GM18517 (cell line): ENCODE results near the gene CYGB.

Experiments
- ATAC-seq: cut with Tn5 transposase; IDR thresholded peaks from one replicate; pipeline ENCODE4 v1.9.1; 2021; ENCODE audit warnings: mild to moderate bottlenecking, moderate library complexity; ENCODE audit not compliant: unreplicated experiment

CYGB gene

DNA sequence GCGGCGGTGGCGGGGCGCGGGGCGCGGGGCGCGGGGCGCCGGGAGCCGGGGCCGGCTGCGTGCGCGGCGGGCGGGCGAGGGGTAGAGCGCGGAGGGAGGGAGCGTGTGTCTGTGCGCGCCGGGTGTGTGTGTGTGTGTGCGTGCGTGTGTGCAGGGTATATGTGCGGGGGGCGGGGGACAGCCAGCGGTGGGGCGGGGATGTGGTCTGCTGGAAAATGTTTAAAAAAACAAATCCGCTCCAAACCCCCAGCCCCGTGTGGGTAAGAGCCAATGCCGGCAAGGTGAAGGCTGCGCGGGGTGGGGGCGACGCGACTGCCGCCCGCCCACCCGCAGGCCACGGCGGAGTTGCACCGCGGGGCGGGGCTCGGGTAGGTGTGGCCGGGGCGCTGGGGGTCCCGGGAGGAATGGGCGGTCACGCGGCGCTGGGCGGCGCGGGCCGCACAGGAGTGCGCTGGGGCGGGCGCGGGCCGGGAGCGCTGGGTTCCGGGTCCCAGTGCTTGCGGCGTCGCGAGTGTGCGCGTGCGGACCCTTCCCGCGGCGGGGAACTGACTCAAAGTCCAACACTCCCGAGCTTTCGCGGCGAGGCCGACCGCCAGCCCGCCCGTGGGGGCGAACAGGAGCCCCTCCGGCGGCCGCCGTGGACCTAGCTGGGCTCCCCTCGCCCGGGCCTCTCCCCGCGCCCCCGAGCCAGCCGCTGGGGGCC is at the start of gene CYGB:
Gene CYGB, minus strand, starts transcription at position 132 of the 703 bp plus-strand sequence. CDS start 167 bp downstream, outside the sequence.
- ATAC-seq: no peak

DNA sequence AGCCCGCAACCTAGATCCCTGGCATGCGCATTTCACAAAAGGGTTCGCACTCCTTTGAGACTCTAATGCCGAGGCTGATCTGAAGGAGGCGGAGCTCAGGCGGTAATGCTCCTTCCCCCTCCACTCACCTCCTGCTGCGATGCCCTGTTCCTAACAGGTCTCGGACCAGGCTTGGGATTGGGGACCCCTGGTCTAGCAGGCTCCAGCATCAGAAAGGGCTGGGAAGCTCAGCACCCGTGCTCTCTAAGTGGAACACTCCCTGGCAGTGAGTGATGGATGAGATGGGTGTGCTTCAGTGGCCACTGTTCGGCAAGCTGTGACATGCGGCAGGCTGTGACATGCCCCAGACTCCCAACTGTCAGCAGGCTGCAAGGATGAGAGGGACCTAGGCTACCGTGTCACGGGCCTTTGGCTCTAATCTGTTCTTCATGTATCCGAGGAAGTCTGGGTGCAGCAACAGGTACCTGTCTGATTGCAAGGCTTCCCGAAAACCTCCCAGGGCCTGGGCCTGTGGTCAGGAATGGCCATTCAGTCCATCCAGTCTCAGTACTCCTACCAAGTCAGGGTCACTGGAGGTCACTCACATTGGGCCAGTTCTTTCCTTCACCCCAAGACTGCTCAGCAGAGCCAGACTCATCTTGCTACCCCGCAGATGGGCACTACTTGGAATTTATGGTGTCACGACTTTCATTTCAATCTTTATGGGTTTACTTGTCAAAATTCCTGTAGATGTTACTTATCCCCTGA is 49.4 kb upstream of the CYGB start:
- no peak for ATAC-seq

DNA sequence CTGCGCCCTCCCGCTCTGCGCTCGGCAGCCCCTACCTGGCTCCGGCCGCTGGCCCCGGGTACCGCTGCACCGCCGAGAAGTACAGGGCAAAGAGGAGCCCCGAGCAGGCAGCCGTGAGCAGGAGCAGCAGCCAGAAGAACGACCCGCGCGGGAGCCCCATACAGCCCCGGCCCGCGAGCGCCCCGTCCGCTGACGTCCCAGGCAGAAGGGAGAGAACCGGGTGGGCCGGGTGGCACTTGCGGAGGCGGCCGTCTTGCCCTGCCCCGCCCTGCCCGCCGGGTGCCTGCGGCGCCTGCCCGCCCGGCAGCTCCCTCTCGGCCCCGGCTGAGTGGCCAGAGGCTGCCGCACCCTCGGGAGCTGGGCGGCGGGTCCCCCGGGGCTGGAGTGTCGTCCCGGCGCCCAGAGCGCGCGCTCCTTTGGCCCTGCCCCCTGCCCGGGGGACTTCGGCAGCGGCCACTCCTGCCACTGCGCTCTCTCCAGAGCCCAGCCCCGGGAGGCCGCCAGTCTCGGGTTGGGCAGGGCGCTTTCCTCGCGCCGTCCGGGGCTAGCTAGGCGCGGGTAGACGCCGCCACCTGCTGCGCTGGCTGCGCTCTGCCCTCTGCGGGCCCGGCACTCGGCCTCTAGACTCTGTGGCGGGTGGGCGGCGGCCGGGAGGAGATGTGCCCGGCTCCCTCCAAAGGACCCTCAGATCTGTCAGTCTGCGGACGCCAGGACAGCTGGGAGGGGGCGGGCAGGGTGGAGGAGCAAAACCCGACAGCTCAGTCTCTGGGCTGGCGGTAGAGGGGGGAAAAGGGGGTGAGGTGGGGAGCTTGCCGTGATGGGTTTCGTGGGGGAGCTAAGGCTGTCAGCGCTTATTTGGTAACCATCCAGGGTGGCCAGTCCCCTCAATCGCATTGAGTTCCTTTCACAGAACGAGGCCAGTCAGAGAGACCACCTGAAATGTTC is 48.4 kb upstream of the CYGB start, which contains the start of gene ST6GALNAC2:
Gene ST6GALNAC2, minus strand, starts transcription at position 212 of the 945 bp plus-strand sequence. Its CDS starts 52 bp downstream, at position 160.
- no peak for ATAC-seq

DNA sequence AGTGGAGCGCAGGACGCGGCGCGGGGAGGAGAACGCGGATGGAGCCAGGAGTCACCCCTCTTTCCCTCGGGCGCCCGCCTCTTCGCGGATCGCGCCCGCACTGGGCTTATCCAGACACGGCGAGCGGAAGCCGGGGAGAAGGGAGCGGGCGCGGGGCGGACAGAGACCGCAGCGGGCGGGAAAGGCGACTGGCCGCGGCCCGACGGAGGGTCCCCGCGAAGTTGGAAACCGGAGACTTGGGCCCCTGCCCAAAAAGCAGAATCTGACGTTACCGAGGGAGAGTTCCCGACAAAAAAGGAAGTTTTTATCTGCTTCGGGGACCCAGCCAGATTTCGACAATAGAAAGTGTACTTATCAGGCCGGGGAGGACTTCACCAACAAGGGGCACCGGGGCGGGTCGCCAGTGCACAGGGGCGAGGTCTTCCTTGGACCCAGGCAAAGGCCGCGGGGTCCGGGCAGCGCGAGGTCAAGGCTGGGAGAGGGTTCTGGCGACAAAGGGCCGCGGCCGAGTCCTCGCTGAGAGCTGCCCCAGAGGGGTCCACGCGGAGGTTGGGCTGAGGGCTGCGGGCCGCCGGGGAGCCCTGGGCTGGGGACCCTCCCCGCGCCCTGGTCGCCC is 47.6 kb upstream of the CYGB start:
- ATAC-seq: no peak

DNA sequence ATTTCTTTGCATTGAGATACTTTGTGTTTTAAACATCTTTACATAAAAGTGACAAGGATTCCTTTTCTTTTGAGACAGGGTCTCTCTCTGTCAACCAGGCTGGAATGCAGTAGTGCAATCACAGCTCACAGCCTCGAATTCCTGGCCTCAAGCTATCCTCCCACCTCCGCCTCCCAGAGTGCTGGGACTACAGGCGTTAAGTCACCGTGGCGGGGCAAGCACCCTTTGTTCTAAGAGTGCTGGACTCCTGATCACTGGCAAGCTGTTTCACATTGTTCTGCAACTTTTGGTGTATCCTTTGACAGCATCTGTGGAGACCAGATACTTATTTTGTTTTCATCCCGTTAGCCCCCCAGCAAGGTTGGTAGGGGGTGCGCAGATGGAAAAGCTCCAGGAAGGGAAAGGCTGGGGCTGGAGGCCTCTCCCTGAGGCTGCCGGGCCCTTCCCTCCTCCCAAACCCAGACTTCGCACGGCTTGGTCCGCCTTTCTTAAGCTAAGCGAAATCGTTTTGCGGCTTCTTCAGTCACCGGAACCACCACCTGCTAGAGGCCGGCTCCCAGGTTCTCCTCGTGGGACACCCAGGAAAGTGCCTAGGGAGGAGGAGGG is 47.0 kb upstream of the CYGB start:
- ATAC-seq: no peak

DNA sequence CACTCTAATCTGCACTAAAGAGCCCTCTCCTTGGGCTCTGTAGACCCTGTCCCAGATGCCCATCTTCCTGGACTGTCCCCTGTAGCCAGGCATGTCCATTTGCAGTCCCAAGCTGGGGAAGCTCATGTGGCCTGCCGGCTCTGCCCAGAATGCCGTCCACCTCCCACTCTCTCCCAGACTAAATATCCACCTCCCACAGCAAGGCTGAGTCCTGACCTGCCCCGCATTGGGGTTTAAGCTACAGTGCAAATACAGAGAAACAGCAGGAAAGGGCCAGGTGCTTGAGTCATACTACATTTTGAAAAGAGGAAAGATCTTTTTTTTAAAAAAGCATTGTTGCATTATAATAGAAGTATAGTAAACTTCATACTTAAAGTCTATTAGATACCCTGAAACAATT is 45.2 kb upstream of the CYGB start:
- no peak for ATAC-seq

DNA sequence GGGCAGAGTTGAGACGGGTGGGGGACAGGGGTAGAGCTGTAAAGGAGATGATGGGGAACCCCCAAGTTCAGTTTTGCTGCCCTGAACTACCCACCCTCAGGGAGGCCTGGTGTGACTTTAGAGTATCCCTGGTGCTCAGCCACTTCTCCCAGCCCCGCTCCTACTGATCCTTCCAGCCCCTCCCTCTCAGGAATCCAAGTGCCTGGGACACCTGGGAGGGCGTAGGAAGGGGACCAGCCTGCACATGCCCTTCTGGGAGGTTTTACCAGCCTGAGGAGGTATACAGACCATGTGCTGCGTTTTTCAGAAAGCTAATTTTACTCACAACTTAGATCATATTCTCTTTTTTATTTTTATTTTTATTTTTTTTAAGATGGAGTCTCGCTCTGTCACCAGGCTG is 44.0 kb upstream of the CYGB start:
- no peak for ATAC-seq

DNA sequence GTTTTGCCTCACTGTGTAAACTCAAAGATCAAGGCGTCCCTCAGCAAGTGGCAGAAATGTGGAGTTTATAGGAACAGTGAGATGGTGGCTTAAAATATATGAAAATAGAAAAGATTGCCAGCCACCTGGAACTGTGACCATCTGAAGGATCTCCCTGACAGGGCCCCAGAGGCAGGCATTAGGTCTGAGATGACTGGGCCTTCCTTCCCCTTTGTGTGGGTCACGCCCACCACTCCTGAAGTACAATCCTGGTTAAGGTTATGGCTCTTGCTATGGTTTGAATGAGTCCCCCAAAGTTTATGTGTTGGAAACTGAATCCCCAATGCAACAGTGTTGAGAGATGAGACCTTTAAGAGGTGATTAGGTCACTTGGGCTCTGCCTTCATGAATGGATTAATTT is 41.8 kb upstream of the CYGB start:
- ATAC-seq: no peak

DNA sequence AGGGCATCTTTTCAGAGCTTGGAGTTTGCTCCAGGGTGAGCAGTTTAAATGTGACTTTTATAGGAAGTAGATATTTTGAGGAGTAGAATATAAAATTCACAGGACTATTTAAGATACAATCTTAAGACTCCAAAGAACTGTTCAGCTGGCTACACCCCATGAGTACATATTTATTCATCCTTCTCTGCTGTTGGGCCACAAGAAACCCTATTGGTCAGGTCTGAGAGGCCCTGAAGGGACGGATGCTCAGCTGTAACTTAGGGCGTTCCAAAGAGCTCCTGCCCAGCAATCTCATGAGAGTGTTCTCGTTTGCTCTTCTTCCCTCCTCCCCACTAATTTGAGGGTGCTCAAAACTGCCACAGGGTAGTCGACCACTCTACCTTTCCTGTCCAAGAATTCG is 40.9 kb upstream of the CYGB start:
- no peak for ATAC-seq

DNA sequence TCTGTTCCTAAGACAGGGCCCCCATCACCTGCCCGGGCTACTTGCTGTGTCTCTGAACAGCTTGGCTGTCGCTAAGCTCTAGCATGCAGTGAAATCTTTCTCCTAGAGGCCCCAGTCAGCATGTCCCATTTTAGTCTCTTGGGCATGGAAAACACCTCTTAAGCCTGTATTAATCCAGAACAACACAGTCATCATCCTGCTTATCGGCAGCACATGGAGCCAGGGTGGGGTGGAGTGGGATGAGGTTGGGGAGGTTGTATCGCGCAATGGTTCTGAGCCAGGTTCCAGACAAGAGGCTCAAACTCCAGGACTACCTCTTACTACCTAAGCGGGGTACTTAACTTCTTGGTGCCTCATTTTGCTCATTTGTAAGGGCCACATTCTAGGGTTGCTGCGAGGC is 40.4 kb upstream of the CYGB start:
- no peak for ATAC-seq

DNA sequence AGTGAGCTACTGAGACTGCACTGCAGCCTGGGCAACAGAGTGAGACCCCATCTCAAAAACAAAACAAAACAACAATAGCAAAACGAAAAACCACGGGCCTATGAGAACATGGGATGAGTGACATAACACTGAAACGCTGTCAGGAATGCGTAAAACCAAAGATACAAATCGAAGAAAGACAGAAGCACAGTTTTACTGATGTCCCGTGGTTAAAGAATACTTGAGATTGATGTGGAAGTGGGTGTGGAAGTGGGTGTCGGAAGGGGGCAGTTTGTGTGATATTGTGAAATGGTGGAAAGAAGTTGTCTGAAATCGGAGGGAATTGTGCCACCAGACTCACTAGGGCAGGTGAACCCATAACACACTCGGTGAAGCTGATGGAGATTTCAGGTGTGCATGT is 38.7 kb upstream of the CYGB start:
- no peak for ATAC-seq

DNA sequence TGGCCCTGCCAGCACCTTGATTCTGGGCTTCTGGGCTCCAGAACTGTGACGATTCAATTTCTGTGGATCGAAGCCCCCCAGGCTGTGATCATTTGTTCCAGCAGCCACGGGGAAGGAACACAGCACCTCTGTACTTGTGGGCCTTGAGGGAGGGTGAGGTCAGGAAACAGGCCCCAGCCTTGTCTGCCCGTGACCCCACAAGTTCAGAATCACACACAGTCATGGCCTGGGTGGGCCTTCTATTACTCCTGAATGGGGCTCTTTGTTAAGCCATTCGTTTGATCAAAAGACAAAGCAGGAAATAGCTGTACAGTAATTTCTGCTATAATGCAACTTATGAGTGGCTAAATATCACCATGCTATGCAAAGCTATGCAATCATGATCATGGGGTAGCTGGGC is 38.1 kb upstream of the CYGB start:
- no peak for ATAC-seq

DNA sequence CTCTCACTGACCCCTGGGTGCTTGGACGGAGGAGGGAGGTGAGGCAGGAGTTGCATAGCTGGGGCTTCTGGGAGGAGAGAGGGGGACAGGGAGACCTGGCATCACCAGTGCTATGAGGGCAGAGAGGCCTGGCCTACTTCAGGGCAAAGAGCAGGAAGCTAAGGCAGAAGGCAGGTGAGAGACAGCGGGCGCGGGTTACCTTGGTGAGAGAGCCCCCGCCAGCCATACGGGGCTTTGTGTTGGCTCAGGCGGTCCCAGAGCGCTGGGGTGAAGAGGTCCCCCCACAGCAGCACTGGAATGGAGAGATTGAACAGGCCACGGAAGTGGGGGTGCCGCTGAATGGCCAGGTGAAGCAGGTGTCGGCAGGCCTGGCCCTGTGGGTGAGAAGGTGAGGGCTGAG is 36.7 kb upstream of the CYGB start:
- ATAC-seq: no peak

DNA sequence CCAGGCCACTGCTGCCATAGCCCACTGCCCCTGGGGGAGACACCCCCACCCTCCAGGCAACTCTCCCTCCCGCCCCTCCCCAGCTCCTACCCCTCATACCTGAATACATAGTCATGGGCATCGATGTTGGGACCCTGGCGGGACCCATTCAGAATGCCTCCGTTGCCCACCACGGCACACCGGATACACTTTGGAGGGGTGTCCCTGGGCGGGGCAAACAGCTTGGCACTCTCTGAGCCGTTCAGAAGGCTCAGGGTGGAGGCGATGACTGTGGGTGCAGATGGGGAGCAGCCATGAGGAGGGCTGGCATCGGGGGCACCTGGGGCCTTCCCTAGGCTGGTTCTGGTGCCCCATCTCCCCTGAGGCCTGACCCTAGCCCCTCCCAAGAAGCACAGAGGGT is 35.6 kb upstream of the CYGB start:
- no peak for ATAC-seq

DNA sequence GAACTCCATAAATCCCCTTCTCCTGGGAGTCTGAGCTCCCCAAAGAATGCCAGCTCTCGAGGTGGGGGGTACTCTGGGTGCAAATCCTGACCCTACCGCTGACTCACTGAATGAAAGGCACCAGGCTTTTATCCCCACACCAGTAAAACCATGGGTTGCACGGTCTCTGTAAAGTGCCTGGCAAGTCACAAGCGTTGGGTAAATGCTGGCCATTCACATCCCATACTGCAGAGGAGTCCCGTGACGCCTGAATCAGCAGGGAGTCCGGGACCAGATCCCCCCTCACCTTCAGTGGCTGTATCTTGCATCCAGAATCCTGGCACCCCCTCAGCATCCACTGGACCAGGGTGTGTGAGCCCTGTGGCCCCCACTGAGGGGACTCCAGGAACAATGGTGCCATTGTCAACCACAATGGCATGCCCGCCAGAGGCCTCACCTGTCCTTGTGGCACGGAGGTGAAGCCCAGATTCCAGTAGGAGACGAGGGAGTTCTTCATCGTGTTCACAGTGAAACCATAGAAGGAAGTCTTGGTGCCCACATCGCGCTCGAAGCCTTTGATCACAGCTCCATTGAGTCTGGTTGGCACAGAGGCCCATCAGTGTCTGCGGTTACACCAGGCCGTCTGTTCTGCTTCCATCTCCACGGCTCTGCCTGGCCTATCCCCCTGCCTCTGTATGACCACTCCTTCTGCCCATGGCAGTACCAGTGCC is 34.8 kb upstream of the CYGB start:
- no peak for ATAC-seq

DNA sequence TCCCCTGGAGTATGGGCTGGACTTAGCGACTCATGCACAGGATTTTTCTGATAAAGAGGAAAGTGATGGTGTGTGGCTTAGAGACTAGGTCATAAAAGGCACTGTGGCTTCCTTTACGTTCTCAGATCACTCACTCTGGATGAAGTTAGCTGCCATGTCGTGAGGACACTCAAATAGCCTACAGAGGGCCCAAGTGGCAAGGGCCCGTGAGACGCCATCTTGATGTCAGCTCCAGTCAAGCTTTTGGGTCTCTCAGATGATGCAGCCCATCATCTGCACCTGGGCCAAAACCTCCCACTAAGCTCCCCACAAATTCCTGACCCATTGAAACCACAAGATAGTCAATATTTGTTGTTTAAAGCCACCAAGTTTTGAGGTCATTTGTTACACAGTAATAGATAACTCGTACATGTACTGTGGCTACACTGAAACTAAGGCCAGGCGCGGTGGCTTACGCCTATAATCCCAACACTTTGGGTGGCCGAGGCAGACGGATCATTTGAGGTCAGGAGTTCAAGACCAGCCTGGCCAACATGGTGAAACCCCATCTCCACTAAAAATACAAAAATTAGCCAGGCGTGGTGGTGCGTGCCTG is 33.5 kb upstream of the CYGB start:
- ATAC-seq: no peak

DNA sequence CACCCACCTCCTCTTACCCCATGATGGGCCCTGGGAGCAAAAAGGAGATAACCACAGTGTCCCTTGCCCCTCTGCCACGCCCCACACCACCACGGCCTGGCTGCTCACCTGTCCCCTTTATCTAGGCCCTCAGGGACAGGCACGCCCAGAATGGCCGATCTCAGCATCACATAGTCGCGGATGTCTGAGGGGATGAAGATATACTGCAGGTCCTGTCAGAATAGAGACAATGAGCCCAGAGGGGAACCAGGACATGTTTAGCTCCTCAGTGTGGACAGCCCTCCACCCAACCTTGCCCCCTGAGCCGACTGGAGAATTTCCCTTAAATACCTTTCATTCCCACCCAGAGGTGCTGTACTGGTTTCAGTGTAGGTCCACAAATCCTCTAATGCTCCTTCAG is 32.9 kb upstream of the CYGB start:
- no peak for ATAC-seq

DNA sequence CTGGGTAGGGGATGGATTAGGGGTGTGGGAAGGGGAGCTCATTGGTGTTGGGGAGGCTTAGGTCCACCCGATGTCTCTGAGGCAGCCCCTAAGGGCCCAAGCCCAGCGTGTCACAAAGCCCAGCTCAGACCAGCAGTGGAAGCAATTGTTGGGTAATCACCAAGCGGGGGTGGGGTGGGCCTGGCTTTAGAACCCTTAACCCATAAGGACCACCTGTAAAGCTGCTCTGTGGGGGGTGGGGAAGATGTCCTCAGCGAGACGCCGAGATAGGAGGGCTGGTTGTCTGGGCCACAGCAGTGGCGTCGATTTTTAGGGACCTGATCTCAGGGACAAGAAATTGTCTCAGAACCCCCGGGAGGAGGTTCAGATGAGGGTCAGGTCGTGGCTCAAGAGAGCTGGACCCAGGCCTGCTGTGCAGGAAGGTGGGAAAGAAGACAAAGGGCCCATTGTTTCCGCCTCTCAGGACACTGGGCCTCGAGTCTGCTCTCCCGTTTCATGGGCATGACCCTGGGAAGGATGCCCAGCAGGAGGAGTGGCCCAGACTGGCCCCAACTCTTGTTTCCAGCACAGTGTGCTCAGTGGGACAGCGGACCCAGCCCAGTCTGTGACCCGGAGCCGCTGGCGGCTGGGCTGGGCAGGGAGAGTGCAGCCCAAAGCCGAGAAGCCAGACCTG is 32.2 kb upstream of the CYGB start:
- ATAC-seq: no peak

DNA sequence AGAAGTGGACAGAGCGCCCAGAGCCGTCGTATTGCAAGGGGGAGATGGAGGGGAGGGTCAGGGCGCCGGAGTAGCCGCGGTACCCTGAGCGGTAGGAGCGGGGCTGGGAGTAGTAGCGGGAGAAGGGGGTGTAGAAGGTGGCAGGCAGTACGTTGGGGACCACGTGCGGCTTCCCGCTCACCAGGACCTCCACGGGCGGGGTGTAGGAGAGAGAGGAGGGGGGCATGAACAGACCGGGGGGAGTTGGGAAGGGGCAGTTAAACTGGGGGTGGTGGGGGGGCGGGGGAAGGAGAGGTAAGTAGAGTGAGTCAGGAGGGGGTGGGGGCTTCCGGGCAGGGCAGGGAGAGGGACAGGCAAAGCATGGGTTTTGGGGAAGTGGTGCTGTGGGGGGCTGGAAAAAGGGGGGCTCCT is 31.3 kb upstream of the CYGB start:
- no peak for ATAC-seq
